Measurements from ENCODE around the gene OR13C3. TPM values are rescaled to one million over a fixed set of nuclear protein-coding genes. Genes with fewer than 3 reads are reported as not detected.
"Not testable (repeated sequence)": the region's sequence is repeated elsewhere in the genome, so short reads cannot be mapped to it uniquely, and the experiment has no call there.

OR13C3 gene
- total RNA-seq: not detected in 2 replicates

GRCh38 chr9:104536756-104537155 lies at the start of gene OR13C3:
OR13C3 (minus strand) TSS chr9:104536856; CDS start chr9:104536723, 133 bp downstream.
- no peak for DNase-seq

GRCh38 chr9:104580562-104580961 lies 43.9 kb upstream of the OR13C3 start:
- no peak for DNase-seq

- DNase-seq: no peak
Measured at GRCh38 chr9:104577263-104577662, 40.6 kb upstream of the OR13C3 start.

- no peak for DNase-seq
Measured at GRCh38 chr9:104575456-104575855, 38.8 kb upstream of the OR13C3 start.

GRCh38 chr9:104572612-104573011 lies 36.0 kb upstream of the OR13C3 start:
- no peak for DNase-seq

GRCh38 chr9:104568868-104569267 lies 32.2 kb upstream of the OR13C3 start, which contains the start of gene OR13C8:
OR13C8 (plus strand) TSS chr9:104569168; CDS start chr9:104569168, 0 bp downstream.
- no peak for DNase-seq

- no peak for DNase-seq
Measured at GRCh38 chr9:104564358-104564757, 27.7 kb upstream of the OR13C3 start.

- no peak for DNase-seq
Measured at GRCh38 chr9:104556830-104557634, 20.4 kb upstream of the OR13C3 start.

- no peak for DNase-seq
Measured at GRCh38 chr9:104555521-104555920, 18.9 kb upstream of the OR13C3 start.

- no peak for DNase-seq
Measured at GRCh38 chr9:104553261-104553660, 16.6 kb upstream of the OR13C3 start.

- no peak for DNase-seq
Measured at GRCh38 chr9:104544644-104545043, 8.0 kb upstream of the OR13C3 start.

GRCh38 chr9:104539275-104539674 lies 2.6 kb upstream of the OR13C3 start:
- no peak for DNase-seq

- no peak for DNase-seq
Measured at GRCh38 chr9:104527109-104527508, 9.5 kb downstream of the OR13C3 start, which contains the start of gene OR13C4. OR13C4 (minus strand) TSS chr9:104527209; CDS start chr9:104527209, 0 bp downstream.

GRCh38 chr9:104520241-104520640 lies 16.4 kb downstream of the OR13C3 start:
- DNase-seq: not testable (repeated sequence)

GRCh38 chr9:104514901-104515300 lies 21.8 kb downstream of the OR13C3 start:
- DNase-seq: no peak

- no peak for DNase-seq
Measured at GRCh38 chr9:104506565-104506964, 30.1 kb downstream of the OR13C3 start.

GRCh38 chr9:104503963-104504362 lies 32.7 kb downstream of the OR13C3 start, which contains the start of gene OR13F1:
OR13F1 (plus strand) TSS chr9:104504263; CDS start chr9:104504263, 0 bp downstream.
- no peak for DNase-seq

- DNase-seq: no peak
Measured at GRCh38 chr9:104503440-104503839, 33.2 kb downstream of the OR13C3 start.

- no peak for DNase-seq
Measured at GRCh38 chr9:104494808-104495207, 41.8 kb downstream of the OR13C3 start.

Other genes with a start within 250 kb of the OR13C3 start
- not detected in 2 replicates for gene OR13F1, start 32.6 kb downstream of the OR13C3 start, total RNA-seq
- gene OR13C4, start 9.6 kb downstream of the OR13C3 start, total RNA-seq: not detected in 2 replicates
- not detected in 2 replicates for gene OR13C8, start 32.3 kb upstream of the OR13C3 start, total RNA-seq
- gene OR13C5, start 62.6 kb upstream of the OR13C3 start, total RNA-seq: not detected in 2 replicates
- not detected in 2 replicates for gene OR13C2, start 68.8 kb upstream of the OR13C3 start, total RNA-seq
- gene OR13C9, start 81.3 kb upstream of the OR13C3 start, total RNA-seq: not detected in 2 replicates
- not detected in 2 replicates for gene OR13D1, start 157.7 kb upstream of the OR13C3 start, total RNA-seq
- gene NIPSNAP3A, start 210.8 kb upstream of the OR13C3 start, total RNA-seq: 44.0 and 52.1 TPM in 2 replicates
- gene NIPSNAP3B, start 227.3 kb upstream of the OR13C3 start, total RNA-seq: 0.19 and 0.85 TPM in 2 replicates